ENCODE data around the gene C12orf42.

Gene C12orf42

DNA sequence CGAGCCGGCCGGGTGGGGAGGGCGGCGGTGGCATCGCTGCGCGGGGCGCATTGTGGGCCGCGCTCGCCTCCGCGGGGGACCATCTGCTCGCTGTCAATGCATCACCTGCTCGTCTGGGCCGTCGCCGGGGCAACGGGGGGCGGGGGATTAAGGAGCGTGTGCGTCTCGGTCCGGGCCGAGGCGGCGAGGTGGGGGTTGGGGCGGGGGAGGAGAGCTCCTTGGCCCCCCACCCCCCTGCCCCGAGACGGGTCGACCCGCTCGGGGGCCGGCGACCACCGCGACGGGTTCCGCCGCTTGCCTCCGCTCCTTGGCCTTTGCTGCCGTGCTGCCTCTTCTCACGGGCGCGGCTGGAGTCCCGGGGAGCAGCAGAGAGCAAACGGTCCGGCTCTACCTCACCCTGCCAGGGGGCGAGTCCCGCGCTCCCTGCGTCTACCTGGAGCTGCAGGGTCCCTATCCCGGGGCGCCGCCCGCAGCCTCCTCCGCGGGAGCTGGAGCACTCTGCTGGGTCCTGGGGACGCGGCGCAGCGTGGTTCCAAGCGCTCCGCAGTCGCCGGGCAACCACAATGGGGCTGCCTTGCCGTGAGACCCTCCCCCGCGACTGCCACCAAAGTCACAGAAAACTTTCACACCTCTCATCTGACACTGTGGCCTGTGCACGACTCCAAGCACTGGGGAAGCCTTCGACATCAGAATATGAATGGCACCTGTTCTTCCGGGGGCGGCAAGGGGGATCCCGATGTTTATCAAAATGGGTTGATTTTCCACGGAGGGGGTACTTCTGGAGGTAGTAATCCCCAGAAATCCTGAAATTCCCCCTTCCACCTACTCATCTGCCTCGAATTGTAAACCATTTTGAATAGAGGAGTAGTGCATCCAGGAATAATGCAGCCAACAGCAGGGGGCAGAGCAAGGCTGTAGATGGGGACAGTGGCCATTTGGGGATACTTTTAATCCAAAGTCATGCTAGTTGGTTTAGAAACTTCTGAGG lies at the start of gene C12orf42:
TSS of gene C12orf42 (minus strand) at position 500 of the 988 bp plus-strand sequence. CDS start 17,542 bp downstream, outside the sequence.
- peak in 2 of 4 experiments; percentile 41 to 47 for DNase-seq (ENCODE audit: low read depth in 4 of 4, low spot score in 1 of 4)

DNA sequence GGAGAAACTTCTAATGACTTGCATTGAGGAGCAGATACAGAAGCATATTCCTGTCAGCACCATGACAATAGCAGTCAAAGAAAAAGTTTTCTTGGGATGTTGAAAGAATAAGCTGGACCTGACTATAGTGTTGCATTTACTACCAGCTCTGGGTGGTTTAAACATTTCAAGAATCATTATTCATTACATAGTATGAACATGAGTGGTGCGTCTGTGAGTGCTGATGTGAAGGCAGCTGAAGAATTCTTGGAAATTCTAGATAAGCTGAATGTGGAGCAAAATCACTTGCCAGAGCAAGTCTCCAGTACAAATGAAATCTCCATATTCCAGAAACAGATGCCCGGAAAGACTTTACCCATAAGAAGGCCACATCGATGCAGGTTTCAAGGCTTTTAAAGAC lies 46.3 kb upstream of the C12orf42 start:
- no peak for DNase-seq (ENCODE audit: low read depth in 4 of 4, low spot score in 1 of 4)

DNA sequence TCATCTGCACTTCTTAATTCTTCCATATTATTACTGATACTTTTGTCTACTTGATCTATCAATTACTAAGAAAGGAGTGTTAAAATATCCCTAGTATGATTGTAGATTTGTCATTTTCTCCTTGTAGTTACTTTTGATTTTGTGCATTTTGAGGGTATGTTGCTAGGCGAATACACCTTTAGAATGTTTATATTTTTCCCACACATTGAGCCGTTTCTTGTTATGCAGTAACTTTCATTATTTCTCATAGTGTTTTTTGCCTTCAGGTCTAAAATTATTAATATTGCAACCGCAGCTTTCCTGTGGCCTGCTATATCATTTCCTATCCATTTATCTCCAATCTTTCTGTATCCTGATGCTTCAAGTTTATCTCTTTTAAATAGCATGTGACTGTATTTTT lies 44.6 kb upstream of the C12orf42 start:
- no peak for DNase-seq (ENCODE audit: low read depth in 4 of 4, low spot score in 1 of 4)

DNA sequence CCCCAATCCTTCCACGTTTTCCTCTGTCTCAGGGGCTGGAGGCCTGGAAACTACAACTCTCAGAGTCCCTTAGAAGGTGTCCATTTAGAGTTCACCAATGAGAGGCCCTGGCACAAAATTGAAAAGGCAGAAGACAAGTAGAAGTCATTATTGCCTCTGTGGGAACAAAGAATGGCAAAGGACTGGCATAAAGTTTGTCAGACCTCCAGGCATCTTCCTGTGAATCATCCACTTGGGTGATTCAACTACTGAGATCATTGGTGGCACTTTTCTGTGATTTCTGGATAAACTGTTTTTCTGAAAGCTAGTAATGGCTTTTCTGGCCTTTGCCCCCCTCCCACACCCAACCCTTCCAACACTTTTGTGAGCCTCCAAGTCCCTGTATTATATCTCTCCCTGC lies 42.6 kb upstream of the C12orf42 start:
- DNase-seq (ENCODE audit: low read depth in 4 of 4, low spot score in 1 of 4) = no peak

DNA sequence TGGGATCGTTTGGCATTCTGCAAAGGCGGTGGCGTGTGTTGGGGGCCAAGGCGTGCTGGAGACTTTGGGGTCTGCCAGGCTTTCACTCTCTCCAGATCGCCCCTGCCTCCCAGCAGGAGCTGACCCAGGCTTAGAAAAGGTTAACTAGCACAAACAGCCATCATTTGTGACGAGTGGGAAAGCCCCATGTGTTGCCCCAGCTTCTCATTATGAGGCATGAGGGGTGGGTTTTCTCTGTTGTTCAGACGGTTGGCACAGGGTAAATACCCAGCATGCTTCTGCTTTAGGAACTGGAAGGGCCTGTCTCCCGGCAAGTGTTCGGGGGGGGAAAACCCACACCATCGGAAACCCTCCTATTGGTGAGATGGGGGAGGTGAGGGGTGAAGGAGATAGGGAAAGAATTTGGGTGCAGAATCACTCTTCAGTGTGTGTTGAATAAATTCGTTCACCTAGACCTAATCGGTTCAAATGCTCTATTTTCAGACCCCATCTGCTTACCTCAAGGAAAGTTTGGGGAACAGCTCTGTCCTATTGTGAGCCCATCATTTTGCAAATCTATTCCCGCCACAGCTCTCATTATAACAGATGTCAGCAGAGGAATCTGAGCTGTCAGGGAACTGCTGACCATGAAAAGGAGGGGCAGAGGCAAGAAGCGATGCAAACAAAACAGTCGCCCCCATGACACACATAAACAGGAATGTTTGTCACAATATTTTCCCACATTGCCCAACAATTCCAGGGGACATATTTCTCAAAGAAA lies 34.7 kb upstream of the C12orf42 start:
- DNase-seq (ENCODE audit: low read depth in 4 of 4, low spot score in 1 of 4) = no peak

DNA sequence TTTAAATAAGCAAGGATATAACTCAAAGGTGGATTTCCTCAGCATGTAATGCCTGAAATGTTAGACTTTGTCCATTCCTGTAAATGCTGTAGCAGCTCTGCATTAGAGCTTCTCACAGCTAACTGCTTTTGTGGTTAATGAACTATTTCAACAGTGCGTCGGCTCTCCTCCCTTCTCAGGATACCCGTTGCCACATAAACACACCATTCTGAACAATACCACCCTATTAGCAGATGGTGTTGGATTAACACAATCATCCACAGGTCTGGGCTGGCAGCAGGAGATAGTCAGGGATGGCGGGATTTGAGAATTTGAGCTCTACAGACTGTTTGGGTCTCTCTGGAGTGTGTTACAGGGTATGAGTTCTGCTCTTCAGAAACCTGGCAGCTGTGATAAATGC lies 33.5 kb upstream of the C12orf42 start:
- DNase-seq (ENCODE audit: low read depth in 4 of 4, low spot score in 1 of 4) = no peak

DNA sequence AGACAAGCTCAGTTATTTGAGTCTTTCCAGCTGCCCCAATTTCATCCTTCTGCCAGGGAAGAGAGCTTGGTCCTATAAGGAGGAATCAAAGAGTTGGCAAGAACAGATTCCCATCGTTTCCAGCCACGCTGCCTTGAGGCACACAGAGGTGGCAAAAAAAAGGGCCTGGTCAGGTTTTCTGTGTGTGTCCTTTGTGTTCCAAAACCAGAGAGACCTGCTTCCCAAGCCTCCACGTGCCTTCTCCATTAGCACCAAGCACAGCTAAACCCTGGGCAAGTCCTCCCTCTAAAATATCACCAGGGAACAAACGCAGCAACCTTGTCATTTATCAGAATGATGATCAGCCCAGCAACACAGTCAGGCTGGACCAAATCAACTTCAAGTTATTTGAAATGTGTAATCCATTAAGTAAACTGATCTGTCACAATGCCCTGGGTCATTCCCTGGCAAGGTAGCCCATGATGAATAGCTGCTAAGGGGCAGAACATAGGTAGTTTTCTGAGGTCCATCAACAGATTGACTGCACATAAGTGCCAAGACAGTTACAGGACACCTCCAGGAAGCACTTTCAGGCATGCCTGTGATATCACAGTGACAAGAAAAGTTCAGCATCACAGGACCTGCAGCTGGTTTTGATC lies 28.6 kb upstream of the C12orf42 start:
- no peak for DNase-seq (ENCODE audit: low read depth in 4 of 4, low spot score in 1 of 4)

DNA sequence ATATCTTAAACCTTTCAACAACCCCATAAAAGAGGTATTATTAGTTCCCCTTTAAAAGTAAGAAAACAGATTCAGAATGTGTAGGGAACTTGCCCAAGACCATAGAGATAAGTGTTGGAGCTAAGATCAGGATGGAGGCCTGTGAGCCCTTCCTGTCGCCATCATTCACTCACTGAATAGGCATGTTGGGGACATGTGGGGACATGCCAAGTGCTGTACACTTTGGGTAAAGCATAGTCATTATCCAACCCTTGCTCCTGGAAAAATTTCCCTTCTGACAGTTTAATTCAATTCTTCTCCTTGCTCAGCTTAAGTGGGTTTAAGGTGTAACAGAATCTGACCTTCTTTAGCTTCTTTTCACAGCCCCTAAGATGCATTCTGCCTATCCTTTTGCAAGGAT lies 28.0 kb upstream of the C12orf42 start:
- DNase-seq (ENCODE audit: low read depth in 4 of 4, low spot score in 1 of 4) = no peak

DNA sequence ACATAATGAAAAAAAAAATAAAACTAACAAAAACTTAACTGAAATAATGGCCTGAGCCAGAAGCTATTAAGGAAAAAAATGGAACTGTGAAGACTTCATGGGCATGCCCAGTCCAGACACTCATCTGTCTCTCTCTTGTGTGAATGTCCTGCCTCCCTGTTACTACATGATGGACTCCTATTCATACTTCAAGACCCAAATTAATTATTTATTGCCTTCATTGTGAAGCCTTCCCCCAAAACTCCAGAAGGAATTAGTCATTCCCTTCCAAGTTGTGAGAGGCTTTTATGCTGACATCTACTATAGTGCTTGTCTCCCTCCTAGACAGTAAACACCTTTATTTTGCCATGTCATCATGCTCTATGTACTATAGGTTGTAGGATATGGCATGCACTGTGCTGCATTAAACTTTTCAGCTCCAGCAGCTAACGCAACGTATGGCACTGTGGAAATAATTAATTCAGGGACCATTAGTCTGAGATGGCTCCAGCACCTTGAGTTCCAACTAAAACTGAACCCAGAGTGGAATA lies 25.0 kb upstream of the C12orf42 start:
- no peak for DNase-seq (ENCODE audit: low read depth in 4 of 4, low spot score in 1 of 4)

DNA sequence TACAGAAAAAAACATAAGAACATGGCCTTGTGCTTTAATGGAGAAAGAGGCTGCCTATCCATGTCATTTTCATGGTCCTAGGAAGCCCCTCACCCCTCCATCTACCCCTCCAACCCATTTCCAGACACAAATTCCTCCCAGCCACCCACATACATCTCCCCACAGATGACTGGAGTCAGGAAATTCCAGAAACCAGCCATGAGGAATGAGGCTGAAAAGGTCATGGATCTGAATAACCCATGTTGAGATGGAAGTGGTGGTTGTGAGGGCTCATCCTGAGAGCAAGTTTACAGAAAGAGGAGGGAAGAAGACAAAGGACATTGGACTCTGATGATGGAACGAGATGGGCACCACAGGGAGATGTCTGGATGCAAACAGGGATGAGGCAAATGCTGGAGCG lies 23.9 kb upstream of the C12orf42 start:
- no peak for DNase-seq (ENCODE audit: low read depth in 4 of 4, low spot score in 1 of 4)

DNA sequence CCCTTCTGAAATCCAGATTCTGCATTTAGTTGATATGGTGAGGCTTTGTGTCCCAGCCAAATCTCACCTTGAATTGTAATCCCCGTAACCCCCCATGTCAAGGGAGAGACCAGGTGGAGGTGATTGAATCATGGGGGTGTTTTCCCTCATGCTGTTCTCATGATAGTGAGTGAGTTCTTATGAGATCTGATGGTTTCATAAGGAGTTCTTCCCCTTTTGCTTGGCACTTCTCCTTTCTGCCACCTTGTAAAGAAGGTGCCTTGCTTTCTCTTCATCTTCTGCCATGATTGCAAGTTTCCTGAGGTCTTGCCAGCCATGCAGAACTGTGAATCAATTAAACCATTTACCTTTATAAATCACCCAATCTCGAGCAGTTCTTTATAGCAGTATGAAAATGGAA lies 23.1 kb upstream of the C12orf42 start:
- DNase-seq (ENCODE audit: low read depth in 4 of 4, low spot score in 1 of 4) = no peak

DNA sequence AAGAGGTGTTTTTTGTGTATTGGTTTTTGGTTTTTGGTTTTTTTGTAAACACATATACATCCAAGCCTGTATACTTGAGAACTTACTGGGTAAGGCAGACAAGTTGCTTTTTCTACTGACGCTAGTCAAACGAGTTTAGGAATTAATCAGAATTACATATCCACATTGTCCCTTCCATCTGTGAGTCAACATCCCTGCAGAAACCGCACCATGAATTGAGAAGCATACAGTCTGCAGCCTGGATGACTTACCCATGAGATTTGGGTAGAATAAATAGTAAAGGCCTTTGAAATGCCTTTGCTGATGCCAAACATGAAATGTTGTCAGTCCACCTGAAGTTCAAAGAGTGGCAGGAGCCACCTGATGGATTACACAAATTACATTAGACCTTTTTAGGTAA lies 21.4 kb upstream of the C12orf42 start:
- DNase-seq (ENCODE audit: low read depth in 4 of 4, low spot score in 1 of 4) = no peak

DNA sequence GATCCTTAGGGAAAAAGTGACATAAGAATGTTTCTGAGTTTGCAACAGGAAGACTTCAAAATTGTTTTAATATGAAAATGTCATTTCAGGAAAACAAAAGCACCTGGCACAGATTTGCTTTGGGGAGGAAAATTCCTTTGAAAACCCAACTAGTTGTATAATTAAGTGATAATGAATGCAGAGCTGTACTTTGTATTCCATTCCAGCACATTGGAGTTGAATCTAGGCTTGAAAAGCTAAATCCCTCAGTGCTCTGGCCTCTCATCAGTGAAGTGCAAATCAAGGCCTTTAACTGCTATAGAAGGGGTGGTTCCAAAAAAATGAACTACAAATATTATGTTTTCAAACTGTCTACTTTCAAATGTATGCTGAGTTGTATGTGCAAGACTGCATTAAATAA lies 19.6 kb upstream of the C12orf42 start:
- DNase-seq (ENCODE audit: low read depth in 4 of 4, low spot score in 1 of 4) = no peak

DNA sequence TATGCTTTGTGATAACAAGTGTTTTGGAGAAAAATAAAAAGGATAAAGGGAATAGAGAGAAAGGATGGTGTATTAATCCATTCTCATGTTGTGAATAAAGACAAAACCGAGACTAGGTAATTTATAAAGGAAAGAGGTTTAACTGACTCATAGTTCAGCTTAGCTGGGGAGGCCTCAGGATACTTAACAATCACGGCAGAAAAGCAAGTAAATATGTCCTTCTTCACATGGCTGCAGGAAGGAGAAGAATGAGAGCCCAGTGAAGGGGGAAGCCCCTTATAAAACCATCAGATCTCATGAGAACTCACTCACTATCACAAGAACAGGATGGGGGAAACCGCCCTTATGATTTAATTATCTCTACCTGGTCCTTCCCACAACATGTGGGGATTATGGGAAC lies 18.1 kb upstream of the C12orf42 start:
- no peak for DNase-seq (ENCODE audit: low read depth in 4 of 4, low spot score in 1 of 4)

DNA sequence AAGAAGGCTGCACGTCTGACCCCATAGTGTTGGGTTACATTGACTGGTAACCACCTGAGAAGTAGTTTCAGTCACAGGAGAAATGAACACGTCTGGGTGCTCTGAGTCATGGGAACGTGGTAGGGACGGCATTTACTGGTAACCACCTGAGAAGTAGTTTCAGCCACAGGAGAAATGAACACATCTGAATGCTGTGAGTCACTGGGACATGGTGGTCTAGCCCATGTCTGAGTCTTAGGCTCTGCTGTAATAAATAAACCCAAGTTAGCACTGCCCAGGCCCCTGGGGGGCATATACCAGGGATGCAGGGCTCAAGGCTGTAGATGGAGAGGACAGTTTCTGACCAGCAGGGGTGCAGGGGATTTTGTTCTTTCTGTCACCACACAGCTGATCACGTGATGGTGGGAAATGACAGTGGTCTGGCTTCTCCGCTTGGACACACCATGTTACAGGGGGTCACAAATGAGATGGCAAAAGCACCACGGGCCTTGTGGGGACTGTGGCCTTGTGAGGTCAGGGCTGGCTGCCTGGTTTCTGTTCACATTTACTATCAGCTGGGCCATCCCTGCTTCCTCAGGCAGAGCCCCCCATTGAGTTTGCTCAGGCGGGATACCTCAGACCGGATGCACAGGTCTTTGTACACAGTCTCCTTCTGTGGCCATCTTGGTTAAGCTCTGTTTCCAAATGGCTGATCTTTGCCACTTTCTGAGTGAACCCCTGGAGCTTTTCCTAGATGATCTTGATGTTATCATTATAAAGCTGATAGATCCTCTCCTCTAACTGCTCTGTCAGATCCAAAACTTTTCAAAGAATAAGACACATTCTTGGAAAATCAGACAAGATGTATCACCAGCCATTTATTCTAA lies 9.8 kb upstream of the C12orf42 start:
- DNase-seq (ENCODE audit: low read depth in 4 of 4, low spot score in 1 of 4) = peak in 2 of 4 experiments; percentile 20 to 58

DNA sequence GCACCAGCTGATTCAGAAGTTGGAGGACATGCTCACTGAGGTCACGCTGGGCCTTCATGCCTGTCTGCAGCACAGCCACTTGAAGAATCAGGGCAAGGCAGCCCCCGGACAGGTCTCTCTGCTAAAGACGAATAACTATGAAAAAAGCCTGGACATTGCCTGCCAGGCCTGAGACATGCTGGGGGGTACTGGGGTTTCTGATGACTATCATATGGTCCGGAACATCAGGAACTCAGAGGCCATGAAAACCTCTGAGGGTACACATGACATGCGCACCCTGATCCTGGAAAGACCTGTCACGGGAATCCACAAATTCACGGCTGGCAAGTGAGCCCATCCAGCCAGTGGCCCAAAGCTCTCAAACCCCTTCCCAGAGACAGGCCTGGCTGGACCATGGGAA lies 8.8 kb upstream of the C12orf42 start:
- no peak for DNase-seq (ENCODE audit: low read depth in 4 of 4, low spot score in 1 of 4)

DNA sequence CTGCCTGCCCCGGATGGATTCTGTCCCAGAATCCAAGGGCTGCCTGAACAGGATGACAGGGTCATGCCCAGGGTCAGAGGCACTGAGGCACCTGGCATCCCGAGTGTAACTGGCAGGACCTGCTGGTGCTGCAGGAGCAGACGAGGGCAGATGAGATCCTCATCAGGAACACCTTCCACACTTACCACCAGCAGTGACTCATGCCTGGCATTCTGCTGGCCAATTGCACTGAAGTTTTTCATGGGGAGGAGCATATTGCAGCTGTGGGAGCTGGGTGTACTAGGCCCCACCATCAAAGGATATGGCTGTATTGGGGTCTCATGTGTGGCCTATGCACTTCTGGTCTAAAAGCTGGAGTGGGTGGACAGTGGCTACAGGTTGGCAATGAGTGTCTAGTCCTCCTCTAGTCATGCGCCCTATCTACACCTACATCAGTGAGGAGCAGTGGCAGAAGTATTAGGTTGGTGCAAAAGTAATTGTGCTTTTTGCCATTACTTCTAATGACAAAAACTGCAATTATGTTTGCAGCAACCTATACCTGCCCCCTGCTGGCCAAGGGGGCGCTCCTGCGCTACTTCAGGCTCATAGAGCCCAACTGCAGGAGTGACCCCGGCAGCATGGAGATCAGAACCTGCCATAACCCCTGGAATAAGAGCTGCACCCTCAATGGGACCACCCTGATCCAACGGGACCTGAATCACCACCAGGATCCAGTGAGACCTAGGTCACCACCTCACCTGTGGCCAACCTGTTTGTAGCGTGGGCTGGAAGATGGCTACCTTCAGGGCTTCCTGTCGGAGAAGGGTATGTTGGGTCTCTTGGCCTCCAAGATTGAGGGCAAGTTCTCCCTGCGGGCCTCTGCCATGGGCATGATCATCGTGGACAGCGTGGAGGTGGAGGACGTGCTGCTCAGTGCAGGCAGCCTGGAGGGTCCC lies 8.0 kb upstream of the C12orf42 start:
- peak in 1 of 4 experiments; percentile 24 for DNase-seq (ENCODE audit: low read depth in 4 of 4, low spot score in 1 of 4)

DNA sequence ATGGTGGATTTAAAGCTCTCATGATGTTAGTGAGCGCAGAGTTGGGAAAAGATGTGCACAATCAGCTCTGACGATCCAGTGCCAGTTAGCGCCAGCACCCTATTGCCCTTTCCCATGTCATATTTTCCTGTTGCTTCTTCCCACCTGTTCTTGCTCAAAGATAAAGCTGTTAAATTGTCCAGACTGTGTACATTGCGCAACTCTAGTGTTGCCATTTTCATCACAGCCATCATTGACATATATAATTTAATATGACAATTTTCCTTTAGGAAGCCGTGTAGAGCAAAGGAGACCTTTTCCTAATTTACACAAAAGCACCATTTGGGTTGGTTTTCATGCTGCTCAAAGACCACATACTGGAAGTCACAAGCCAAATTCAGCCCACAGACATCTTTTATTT lies 5.7 kb upstream of the C12orf42 start:
- DNase-seq (ENCODE audit: low read depth in 4 of 4, low spot score in 1 of 4) = no peak

DNA sequence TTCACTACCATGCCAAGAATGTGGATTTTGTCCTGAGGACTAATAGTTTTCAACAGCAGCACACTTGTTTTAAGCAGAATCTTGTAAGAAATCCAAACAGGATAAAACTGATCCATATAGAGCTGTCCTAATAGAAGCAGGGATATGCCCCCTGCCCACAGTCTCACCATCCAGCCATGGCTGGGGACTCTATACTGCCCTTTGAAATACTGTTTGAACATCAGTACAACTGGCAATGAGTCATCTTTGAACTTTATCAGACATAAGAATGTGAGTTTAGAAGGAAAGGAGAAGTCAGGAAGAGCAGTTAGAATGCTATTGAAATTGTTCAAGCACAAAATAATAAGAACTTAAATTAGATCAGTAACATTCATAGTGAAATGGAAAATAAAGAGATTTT lies 3.8 kb upstream of the C12orf42 start:
- no peak for DNase-seq (ENCODE audit: low read depth in 4 of 4, low spot score in 1 of 4)

All from stimulated activated CD4-positive, alpha-beta T cell treated with anti-CD3 and anti-CD28 coated beads, Interleukin-1b, Interleukin-23, amount 100 ng/mL, for 24 hours (primary cell).